Neutrophil (primary cell): ENCODE measurements around the gene TUBB4B.

Experiments
- H3K27ac ChIP-seq: fragments of 200-600 bp; sonication (generic); 2 replicates; pipeline ENCODE4 v1.5.1; 2016; ENCODE audit warnings: mild to moderate bottlenecking, moderate library complexity
- H3K27me3 ChIP-seq: fragments of 200-600 bp; sonication (generic); 2 replicates; pipeline ENCODE4 v1.6.0; 2016; ENCODE audit warnings: mild to moderate bottlenecking
- H3K36me3 ChIP-seq: fragments of 200-600 bp; sonication (generic); 2 replicates; pipeline ENCODE4 v1.5.1; 2017
- H3K4me1 ChIP-seq, 2 experiments: fragments of 200-600 bp in 1 of 2; sonication (generic) in 1 of 2; 1 replicate in 1 of 2; 2 replicates in 1 of 2; pipeline versions ENCODE4 v1.5.1 to v1.6.1; 2013 to 2016; ENCODE audit warnings: low read depth in 1 of 2, low read length in 1 of 2, mild to moderate bottlenecking in 1 of 2, moderate library complexity in 1 of 2; ENCODE audit not compliant: control insufficient read depth in 1 of 2, insufficient read depth in 1 of 2
- H3K4me3 ChIP-seq, 2 experiments: fragments of 200-600 bp in 1 of 2; sonication (generic) in 1 of 2; 1 replicate in 1 of 2; 2 replicates in 1 of 2; pipeline ENCODE4 v1.5.1; 2013 to 2016; ENCODE audit warnings: low read depth in 1 of 2, low read length in 1 of 2, mild to moderate bottlenecking in 1 of 2, moderate library complexity in 1 of 2
- H3K9me3 ChIP-seq: fragments of 200-600 bp; sonication (generic); 2 replicates; pipeline ENCODE4 v1.5.1; 2016
- TF ChIP-seq, protein P1 (sequence below): fragments of 200-600 bp; sonication (generic); IDR thresholded peaks from 2 replicates; pipeline ENCODE4 v1.5.1; 2016; ENCODE audit warnings: antibody characterized with exemption

The TUBB4B gene

DNA sequence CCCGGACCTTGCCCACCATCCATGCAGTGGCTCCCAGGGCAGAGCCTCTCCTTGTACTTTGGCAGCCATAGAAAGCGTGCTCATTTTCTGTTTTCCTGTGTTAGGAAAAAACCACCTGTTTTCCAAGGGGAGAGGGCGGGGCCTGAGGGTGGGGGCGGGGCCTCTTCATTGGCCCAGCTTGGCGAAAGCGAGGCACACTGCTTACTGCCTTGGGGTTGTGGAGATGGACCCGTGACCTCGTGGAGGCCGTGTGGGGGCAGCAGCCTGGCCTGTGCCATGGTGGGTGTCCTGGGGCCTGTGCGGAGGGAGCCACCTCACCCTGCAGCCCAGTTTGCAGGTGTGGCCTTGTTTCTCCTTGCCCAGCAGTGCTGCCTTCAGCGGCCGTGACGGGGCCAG is 32.0 kb downstream of the TUBB4B start:
- Histone ChIP-seq H3K4me3 (no peak overlapping the region), H3K27me3 (no peaks in the 10 kb centered on the region), H3K27ac (no peak overlapping the region), H3K4me1 (peaks cover 10 to 11% of the 10 kb centered on the region in 2 experiments), H3K9me3 (no peaks in the 10 kb centered on the region), H3K36me3 (peaks cover 58% of the 10 kb centered on the region)
- TF ChIP-seq, protein P1, sequence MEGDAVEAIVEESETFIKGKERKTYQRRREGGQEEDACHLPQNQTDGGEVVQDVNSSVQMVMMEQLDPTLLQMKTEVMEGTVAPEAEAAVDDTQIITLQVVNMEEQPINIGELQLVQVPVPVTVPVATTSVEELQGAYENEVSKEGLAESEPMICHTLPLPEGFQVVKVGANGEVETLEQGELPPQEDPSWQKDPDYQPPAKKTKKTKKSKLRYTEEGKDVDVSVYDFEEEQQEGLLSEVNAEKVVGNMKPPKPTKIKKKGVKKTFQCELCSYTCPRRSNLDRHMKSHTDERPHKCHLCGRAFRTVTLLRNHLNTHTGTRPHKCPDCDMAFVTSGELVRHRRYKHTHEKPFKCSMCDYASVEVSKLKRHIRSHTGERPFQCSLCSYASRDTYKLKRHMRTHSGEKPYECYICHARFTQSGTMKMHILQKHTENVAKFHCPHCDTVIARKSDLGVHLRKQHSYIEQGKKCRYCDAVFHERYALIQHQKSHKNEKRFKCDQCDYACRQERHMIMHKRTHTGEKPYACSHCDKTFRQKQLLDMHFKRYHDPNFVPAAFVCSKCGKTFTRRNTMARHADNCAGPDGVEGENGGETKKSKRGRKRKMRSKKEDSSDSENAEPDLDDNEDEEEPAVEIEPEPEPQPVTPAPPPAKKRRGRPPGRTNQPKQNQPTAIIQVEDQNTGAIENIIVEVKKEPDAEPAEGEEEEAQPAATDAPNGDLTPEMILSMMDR, result no peak

DNA sequence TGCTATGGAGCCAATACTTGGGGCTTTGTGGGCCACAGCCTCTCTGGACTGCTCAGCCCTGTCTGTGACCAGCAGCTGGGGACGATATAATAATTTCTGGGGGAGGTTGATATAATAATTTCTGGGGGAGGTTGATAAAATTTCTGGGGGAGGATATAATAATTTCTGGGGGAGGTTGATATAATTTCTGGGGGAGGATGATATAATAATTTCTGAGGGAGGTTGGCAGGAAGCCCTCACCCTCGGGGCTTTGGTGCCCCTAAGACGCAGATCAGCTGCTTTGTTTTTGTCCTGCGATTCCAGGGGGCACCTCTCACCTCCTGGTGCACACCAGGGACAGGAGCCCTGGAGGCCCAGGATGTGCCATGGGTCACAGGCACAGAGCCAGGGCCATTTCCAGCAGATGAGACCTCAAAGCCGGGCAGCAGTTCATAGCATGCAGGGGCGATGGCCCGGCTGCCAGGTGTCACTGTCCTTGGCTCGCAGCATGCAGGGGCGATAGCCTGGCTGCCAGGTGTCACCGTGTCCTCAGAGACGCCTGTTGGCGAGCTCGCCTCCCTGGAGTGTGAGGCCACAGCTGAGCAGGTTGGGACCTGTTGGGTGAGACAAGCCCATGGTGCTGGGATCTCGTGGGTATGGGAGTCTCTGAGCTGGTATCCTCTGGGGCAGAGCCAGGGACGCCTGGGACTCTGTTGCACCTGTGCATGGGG is 32.7 kb downstream of the TUBB4B start:
- Histone ChIP-seq H3K36me3 (peaks cover 54% of the 10 kb centered on the region), H3K4me3 (no peak overlapping the region), H3K9me3 (no peaks in the 10 kb centered on the region), H3K4me1 (peaks cover 10 to 15% of the 10 kb centered on the region in 2 experiments), H3K27ac (no peak overlapping the region), H3K27me3 (no peaks in the 10 kb centered on the region)
- TF ChIP-seq, protein P1, result no peak

DNA sequence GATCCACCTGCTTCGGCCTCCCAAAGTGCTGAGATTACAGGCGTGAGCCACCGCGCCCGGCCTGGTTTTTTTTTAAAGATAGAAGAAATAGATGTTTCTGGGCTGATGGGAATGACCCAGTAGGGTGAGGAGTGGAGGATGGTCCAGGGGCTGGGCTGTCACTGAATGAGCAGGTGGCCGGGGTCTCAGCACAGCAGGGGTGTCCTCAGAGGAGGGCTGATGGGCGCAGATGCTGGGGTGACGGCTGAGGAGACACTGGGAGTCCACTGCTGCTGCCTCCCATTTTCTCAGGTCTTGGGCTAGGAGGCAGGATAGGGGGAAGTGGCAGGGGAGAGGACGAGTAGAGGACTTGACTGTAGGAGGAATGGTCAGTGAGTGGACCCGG is 34.1 kb downstream of the TUBB4B start:
- no peak overlapping the region for H3K4me3 ChIP-seq
- peaks cover 15% of the 10 kb centered on the region in 2 experiments for H3K4me1 ChIP-seq
- H3K27ac ChIP-seq, result no peak overlapping the region
- no peaks in the 10 kb centered on the region for H3K9me3 ChIP-seq
- H3K36me3 ChIP-seq, result peaks cover 56% of the 10 kb centered on the region
- TF ChIP-seq, protein P1, result no peak
- H3K27me3 ChIP-seq, result no peaks in the 10 kb centered on the region

DNA sequence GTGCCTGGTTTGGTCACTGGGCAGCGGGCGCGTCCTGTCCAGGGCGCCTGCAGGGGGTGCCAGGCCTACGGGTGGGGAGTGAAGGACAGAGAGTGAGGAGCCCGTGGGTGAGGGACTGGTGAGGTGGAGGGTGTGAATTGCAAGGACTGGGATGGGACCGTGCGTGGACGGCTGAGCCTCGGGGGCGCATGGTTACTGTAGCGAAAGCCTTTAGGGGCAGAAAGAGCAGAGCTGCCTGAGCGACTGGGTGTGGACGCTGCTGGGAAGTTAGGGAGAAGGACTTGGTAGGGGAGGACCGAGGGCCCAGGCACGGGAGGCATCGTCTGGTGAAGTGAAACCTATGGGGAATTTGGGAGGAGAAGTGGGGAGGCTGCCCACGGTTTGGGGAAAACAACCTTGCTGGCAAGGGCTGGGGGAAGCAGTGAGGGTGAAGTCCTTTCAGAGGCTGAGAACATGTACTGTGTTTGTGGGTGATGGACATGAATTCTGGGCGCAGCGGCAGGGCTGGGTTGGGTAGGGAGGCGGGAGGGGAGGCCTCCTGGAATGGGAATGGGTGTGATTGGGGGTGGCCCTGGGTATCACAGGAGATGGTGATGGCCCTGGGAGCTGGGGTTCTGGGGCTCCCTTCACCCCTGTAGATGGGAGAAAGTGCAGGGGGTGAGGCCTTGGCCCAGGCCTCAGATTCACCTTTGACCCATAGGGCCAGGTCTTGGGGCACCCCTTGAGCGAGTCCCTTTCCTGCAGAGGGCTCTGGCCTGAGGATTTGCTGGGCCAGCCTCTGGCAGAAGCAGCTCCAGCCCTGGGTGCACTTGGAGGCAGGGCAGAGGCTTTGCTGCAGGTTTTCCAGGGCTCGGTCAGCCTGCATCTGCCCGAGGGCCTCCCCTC is 34.7 kb downstream of the TUBB4B start:
- no peak overlapping the region for H3K4me3 ChIP-seq
- H3K4me1 ChIP-seq, result peaks cover 15 to 21% of the 10 kb centered on the region in 2 experiments
- TF ChIP-seq, protein P1, result no peak
- H3K36me3 ChIP-seq, result peaks cover 56% of the 10 kb centered on the region
- no peak overlapping the region for H3K27ac ChIP-seq
- H3K9me3 ChIP-seq, result no peaks in the 10 kb centered on the region
- no peaks in the 10 kb centered on the region for H3K27me3 ChIP-seq

DNA sequence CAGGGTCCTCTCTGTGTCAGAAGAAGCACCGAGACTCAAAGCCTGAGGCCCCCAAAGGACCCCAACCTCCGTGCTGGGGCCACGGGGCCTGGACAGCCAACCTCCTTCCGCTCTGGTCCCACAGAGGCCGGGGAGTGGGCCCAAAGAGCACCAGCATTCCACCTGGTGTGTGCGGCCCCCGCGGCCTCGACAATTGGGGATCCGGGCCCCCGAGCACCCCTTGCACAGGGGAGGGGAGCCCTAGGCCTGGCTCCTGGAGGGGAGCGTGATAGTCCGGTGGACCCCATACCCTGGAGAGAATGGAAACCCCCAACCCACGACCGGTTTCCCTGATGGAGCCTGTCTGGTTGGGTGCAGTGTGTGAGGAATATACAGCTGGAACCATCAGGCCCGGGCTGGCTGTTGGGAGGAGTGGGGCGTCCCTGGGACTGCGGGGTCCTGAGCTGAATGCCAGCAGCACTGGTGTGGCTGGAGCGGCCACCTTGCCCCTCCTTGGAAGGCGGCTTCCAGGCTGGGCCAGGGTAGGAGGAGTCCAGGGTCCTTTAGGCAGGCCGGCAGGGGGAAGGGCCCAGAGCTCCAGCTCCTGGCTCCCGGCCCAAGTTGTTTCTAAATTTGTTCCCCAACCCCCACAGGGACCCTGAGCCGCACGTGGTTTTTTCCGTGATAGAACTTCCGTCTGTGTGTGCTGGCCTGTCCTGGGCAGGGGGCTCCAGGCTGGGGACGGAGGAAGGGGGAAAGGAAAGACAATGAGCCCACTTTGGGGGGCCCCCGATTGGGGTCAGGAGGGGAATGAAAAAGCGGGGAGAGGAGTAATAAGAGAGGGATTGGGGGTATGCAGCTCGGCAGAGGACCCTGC is 35.6 kb downstream of the TUBB4B start:
- Histone ChIP-seq H3K36me3 (peaks cover 58% of the 10 kb centered on the region), H3K27me3 (no peaks in the 10 kb centered on the region), H3K9me3 (no peaks in the 10 kb centered on the region), H3K4me1 (peaks cover 15 to 22% of the 10 kb centered on the region in 2 experiments), H3K4me3 (peak overlapping the region; percentile 83 to 85), H3K27ac (peak overlapping the region; percentile 89)
- TF ChIP-seq, protein P1, result no peak
